ENCODE results near the gene IKZF2.

GRCh38 chr2:213086571-213086970, 64.8 kb downstream of the IKZF2 start:
- TF ChIP-seq POLR2A (IDR thresholded peaks at IDR 0.05; ENCODE audit: low read length) (no peak), GATA1 (IDR thresholded peaks at IDR 0.05; ENCODE audit: low read depth, low read length) (no peak)

Data from erythroblast (primary cell).